Renal cortical epithelial cell (primary cell): ENCODE measurements around the gene ROBO1. TPM values are rescaled to one million over a fixed set of nuclear protein-coding genes. Genes with fewer than 3 reads are reported as not detected.
"Not testable (repeated sequence)": the region's sequence is repeated elsewhere in the genome, so short reads cannot be mapped to it uniquely, and the experiment has no call there.

Source experiments
- DNase-seq: peaks from one replicate; pipeline ENCODE4 v3.0.0-alpha.2; 2011; ENCODE audit warnings: low read depth
- total RNA-seq: library from RNA; depleted of rRNA; stranded (reverse); fragments of >200 nt; gene quantifications from 2 replicates; pipeline ENCODE4 v1.2.3, GENCODE V29; 2014

Gene ROBO1
- total RNA-seq, 1 donor from 2014 or later, result 41.9 TPM

GRCh38 chr3:78741066-78741645, 1026.6 kb downstream of the ROBO1 start:
- DNase-seq, result no peak

DNA sequence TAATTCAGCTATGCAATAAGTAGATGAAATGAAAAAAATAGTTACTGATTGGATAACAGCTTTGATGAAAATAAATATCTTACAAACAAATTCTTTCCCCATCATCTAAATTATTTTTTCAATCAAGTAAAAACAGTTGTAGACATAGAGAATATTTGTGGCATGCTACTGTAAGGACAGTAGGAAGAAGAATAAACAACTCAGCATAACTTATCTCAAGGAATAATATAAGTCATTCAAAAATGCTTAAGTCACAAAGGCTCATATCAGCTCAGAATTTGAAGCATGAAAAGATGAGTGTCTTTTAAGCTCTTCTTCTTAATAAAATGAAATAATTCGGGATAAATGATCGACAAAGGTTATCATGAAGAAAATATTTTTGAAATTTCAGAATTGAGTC, 1029.0 kb downstream of the ROBO1 start:
- no peak for DNase-seq

DNA sequence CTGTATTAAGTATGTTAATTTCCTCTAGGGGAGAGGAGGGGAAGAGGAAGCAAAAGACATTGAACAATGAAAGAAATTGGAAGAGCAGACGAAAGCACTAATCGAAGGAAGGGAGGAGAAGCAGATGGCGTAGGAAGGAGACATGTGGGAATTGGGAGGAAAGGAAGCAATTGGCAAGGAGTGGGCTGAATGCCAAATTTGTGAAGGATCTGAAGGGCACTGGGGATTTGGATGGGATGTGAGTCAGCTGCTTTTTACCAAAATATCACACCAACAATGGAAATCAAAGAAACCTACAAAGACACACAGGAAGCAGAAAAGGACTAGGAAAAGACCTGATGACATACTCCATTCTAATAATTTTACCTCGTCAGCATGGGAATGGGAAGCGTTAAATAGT, 1029.8 kb downstream of the ROBO1 start:
- DNase-seq, result no peak

GRCh38 chr3:78736863-78737262, 1030.9 kb downstream of the ROBO1 start:
- DNase-seq, result peak; percentile 15

DNA sequence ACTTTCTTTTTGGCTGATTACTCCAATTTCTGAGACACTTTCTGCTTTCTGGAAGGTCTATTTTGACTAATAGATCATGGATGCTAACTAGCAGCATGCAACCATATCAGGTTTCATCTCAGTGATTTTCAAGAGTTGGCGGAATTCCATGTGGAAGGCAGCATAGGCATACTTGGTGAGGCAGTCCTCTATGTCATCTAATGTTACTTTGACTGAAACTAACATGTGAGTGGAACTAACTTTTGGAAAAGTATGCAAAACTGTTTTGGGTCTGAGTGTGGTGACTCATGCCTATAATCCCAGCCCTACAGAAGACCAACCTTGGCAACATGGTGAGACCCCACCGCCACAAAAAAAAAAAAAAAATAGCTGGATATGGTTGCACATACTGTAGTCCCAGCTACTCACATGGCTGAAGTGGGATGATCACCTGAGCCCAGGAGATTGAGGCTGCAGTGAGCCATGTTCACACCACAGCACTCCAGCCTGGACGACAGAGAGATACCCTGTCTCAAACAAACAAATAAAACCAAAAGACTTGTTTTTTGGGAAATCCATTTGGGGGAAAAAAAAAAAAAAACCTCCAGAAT, 1033.7 kb downstream of the ROBO1 start:
- DNase-seq, result no peak

- DNase-seq, result no peak
These were observed 1034.9 kb downstream of the ROBO1 start for GRCh38 chr3:78732893-78733292.

DNA sequence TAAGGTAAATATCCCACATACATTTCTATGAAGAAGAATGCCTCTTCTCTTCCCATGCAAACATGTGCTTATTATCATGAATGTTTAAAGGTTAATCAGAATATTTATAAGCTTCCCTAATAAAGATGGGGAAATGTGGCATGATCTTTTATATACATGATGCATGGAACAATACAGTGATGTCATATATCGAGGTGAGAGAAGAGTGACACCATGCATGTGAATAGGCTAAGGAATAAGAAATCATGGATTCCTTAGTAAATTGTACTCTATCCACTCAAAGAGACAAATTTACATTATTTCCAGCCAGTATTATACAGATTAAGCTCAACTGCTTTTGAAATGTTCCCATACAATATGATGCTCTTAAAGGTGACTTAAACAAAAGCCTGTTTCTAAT, 1035.3 kb downstream of the ROBO1 start:
- no peak for DNase-seq

- DNase-seq, result no peak
These were observed 1037.9 kb downstream of the ROBO1 start for GRCh38 chr3:78729946-78730345.

- DNase-seq, result peak; percentile 6
These were observed 1039.2 kb downstream of the ROBO1 start for GRCh38 chr3:78728406-78729145.

GRCh38 chr3:78726545-78726944, 1041.3 kb downstream of the ROBO1 start:
- DNase-seq, result no peak

GRCh38 chr3:78725703-78726246, 1042.0 kb downstream of the ROBO1 start:
- DNase-seq, result no peak

DNA sequence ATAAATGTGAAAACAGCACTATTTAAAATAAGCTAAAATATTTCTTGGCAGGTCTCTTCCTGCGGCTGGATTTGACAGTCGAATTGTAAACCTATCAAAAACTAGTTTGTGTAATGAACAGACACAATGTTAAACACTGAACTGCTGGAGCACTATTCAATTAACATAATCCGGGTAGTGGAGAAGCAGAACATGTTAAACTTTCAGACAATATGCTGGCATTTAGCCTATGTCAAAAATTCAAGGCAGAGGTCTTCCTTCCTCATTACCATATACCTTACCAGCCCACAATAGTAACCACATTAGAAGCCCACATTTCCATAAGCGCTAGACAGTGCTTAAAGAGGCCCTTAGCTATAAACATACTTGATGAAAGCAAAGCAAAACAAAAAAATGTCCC, 1042.9 kb downstream of the ROBO1 start:
- DNase-seq, result no peak

DNA sequence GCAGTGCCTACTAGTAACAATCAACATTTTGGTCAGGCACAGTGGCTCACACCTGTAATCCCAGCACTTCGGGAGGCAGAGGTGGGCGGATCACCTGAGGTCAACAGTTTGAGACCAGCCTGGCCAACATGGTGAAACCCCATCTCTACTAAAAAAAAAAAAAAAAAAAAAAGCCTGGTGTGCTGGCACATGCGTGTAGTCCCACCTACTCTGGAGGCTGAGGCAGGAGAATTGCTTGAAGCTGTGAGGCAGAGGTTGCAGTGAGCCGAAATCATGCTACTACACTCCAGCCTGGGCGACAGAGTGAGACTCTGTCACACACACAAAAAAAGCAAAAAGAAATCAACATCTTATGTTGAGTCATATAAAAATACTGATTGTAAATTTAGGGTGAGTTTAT, 1043.4 kb downstream of the ROBO1 start:
- not testable (repeated sequence) for DNase-seq

GRCh38 chr3:78721771-78722543, 1045.8 kb downstream of the ROBO1 start:
- DNase-seq, result no peak

DNA sequence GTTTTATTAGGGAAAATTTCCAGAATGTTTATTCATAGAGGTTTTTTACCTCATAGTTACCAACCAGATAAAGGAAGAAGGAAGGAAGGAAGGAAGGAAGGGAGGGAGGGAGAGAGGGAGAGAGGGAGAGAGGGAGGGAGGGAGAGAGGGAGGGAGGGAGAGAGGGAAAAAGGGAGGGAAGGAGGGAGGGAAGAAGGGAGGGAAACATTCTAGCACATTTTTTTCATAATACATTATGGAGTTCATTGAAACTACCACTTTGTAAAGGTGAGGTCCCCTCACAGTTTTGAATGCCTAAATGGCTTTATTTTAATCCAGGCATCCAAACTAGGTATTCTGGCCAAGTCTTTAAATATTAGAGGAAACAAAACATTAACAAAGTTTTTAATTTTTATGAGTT, 1049.1 kb downstream of the ROBO1 start:
- no peak for DNase-seq

- no peak for DNase-seq
These were observed 1050.8 kb downstream of the ROBO1 start for GRCh38 chr3:78717041-78717440.

GRCh38 chr3:78712941-78713340, 1054.9 kb downstream of the ROBO1 start:
- DNase-seq, result no peak

DNA sequence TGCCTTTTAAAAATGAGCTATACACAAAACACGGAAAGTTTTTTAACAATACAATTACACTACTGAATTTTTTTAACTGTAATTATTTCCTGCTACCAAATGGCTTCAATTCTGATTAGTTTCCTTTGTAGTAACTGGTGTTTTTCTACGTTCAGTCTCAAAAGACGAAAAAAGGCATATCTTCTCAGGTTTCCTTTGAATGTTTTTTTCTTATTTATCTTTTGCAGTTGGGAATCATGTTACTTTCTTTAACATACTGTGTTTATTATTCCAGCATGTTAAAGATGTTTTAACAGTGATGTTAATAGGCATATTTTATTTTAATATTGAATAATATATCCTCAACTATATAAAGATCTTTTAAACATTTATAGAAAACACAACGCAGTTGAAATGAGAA, 1055.5 kb downstream of the ROBO1 start:
- DNase-seq, result no peak

DNA sequence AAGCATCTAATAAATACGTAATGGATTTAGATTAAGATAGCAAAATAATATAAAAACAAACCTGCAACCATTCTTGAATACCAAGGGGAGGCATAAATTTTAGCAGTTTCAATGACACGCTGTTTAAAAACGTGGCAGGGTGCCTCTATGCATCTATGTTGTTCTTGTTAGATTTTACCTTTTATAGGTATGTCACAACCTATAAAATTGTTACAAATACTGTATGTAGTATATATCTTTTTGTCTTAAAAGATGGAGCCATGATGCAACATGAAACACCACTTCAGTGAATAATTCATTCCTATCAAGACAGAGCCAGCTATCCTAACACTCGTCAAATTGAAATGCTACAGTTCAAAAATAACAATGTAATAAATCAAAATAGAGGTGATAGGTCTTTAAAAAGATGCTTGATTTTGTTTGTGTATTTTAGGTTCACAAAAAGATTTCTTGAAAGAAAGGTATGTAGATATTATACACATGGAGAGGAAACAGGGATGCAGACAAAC, 1059.2 kb downstream of the ROBO1 start:
- no peak for DNase-seq

DNA sequence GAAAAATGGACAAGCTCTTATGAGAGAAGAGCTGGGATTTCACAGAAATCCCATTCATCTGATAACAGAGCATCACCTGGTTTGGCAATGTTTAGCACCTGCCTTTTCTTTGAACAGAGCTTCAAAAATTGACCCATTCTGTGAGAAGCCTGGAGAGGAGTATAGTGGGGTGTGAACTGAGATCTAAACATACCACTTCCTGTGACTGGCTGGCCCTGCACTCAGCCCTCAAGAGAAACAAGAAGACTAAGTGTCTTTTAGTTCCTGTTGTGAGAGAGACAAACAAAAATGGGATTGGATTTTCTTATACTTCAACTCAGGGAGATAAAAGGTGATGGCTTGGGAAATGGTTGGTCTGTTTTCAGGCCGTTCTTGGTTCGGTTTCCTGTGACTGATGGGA, 1060.2 kb downstream of the ROBO1 start:
- no peak for DNase-seq

GRCh38 chr3:78706906-78707523, 1060.8 kb downstream of the ROBO1 start:
- DNase-seq, result no peak

GRCh38 chr3:78703944-78704343, 1063.9 kb downstream of the ROBO1 start:
- DNase-seq, result no peak
